ENCODE results near the gene CSF3R.
A peak's percentile ranks its signal among the peaks of the same experiment; 100 is the strongest.
"Not testable (repeated sequence)": the region's sequence is repeated elsewhere in the genome, so short reads cannot be mapped to it uniquely, and the experiment has no call there.

Gene CSF3R

GRCh38 chr1:36512842-36513241, 30.1 kb upstream of the CSF3R start:
- DNase-seq: no peak

DNA sequence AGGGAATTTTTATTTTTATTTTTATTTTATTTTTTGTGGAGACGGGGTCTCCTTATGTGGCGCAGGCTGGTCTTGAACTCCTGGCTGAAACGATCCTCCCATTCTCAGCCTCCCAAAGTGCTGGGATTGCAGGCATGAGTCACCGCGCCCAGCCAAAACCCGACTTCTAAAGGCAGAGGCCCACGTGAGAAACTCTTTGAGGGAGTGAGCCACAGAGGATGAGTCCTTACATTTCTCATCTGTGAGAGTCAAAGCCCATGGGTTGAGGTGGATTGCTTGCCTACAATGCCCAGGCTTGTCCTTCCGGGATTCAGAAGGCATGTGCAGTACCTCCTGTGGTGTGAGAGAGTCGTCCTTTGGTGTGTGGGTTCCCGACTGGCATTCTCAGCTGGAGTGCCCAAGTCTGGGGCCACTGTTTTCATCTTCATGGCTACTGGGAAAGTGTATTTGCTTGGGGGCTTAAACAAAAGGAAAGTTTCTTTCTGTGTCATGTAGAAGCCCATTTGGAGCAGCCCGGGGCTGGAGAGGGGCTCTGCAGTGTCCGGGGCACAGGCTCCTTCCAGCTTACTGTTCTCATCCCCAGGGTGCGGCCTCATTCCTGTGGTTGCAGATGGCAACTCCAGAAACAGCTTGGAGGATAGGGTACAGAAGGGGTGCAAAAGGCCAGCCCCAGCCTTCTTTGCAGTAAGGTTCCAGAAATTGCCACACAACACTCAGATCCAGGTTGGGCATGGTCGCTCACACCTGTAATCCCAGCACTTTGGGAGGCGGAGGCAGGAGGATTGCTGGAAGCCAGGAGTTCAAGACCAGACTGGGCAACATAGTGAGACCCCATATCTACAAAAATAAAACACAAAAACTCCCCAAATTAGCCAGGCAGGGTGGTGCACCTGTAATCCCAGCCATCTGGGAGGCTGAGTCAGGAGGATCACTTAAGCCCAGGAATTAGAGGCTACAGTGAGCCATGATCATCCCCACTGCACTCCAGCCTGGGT, 29.4 kb upstream of the CSF3R start:
- DNase-seq: no peak

GRCh38 chr1:36511220-36511619, 28.5 kb upstream of the CSF3R start:
- not testable (repeated sequence) for DNase-seq

DNA sequence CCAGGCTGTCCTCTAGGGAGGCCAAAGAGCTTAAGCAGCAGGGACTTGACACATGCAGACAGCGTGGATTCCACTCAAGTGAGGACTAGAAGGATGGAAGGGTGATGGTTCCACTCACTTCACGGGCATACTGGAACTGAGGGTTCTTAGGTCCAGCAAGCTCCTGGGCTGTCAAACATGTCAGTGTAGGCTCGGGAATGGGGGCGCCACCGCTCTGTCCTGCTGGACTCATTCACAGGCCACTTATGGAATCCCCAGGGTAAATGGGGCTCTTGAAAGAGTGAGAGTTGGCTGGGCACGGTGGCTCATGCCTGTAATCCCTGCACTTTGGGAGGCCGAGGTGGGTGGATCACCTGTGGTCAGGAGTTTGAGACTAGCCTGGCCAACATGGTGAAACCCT, 27.7 kb upstream of the CSF3R start:
- no peak for DNase-seq

DNA sequence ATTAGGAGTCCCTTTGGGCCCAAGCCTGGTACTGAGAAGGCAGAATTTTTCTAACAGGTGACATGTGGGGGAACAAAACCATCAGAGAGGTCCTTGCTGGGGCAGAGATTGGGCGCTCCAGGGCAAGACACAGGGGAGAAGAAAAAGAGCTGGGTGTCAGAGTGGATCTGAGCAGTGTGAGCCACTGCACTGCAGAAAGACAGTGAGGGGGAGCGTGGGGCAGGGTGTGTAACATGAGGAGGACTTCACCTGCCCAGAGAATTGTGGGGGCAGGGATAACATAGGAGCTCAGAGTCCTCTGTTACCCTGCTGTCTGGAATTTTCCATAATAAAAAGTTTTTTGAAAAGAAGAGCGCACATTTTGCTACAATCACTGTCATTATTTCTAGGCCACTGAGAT, 25.5 kb upstream of the CSF3R start:
- DNase-seq: no peak

DNA sequence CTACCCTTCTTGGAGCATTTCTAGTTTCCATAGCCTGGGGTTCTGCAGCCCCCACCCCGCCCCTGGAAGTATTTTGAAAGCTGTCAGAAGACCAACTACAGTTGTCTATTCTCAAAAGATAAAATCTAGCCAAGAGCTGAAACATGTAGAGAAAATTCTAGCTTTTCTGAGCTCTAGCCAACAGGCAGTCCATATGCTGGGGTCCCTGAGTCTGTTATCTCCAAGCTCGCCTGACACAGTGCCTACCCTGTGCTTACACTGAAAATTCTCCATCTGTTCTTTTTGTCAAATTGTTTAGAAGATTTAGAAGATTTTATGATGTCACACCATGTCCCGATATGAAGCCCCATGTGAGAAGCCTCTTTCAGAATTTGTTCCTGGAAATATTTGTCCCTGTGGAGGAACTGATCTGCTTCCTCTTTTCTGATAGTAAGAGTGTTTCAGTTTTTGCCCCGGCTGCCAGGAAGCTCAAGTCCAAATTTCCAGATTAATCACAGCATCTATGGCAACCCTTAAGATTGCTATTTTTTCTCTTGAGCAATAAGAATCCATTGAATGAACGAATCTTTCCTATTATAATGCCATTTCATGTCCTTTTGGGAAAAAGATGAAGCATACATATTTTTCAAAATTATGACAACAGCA, 23.7 kb upstream of the CSF3R start:
- DNase-seq: no peak

GRCh38 chr1:36503733-36504132, 21.0 kb upstream of the CSF3R start:
- DNase-seq: no peak

GRCh38 chr1:36503159-36503558, 20.4 kb upstream of the CSF3R start:
- DNase-seq: no peak

GRCh38 chr1:36502616-36503015, 19.9 kb upstream of the CSF3R start:
- no peak for DNase-seq

- not testable (repeated sequence) for DNase-seq
Measured at GRCh38 chr1:36501911-36502310, 19.2 kb upstream of the CSF3R start.

DNA sequence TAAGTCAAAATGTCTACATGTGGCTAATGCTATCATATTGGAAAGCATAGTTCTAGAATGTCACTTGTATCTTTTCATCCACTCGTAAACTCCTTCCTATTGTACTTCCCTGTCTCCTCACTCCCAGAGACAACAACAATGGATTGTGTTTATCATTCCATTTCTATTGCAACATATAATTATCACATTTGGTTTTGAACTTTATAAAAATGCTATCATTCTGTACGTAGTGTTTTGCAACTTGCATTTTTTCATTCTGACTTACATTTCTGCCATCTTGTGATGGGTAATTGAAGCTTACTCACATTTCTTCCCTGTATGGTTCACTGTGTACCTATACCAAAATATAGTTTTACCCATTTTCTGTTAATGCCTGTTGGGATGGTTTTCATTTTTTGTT, 14.5 kb upstream of the CSF3R start:
- DNase-seq: no peak

DNA sequence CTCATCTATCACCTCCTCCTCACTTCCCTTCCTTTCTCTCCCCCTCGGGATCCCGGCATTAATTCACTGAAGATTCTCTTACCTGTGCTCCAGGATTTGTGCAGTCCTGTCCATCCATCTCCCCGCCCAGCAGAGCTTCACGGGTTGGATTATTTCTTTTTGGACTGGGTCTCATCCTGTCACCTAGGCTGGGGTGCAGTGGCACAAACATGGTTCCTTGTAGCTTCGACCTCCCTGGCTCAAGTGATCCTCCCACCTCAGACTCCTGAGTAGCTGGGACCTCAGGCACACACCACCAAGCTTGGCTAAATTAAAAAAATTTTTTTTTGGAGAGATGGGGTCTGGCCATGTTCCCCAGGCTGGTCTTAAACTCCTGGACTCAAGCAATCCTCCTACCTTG, 12.3 kb upstream of the CSF3R start:
- DNase-seq: no peak

DNA sequence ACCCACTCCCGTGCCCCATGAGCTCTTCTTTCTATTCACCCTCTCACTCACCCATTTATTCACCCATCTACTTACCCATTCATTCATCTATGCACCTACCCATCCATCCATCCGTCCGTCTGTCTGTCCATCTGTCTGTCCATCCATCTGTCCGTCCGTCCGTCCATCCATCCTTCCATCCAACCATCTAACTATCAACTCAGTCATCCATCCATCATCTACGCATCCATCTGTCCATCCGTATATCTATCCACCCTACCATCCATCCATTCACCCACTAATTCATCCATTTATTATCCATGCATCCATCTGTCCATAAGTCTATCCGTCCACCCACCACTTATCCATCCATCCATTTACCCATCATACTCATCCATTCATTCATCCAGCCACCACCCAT, 10.8 kb upstream of the CSF3R start:
- no peak for DNase-seq

GRCh38 chr1:36492491-36492890, 9.8 kb upstream of the CSF3R start:
- DNase-seq: no peak

- DNase-seq: not testable (repeated sequence)
Measured at GRCh38 chr1:36489258-36490051, 6.7 kb upstream of the CSF3R start.

DNA sequence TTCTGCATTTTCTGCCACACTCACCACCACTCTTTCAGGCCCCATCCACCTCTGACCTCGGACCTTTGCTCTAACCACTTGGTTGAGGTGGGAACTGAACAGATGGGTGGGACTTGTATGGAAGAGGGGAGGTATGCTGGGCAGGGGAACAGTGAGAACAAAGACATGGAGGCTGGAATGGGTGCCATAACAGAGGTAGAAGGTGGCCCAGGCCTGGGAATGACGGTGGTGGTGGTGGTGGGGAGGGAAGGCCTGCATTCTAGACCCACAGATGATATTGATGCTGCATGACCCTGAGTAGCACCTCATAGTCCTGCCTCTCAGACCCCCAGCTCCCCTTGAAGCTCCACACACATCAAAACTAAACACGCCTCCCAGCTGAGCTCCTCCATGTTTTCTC, 5.2 kb upstream of the CSF3R start:
- no peak for DNase-seq

GRCh38 chr1:36487336-36487725, 4.6 kb upstream of the CSF3R start:
- DNase-seq: not testable (repeated sequence)

GRCh38 chr1:36486439-36487335, 4.0 kb upstream of the CSF3R start:
- peak; percentile 16 to 64 for DNase-seq

DNA sequence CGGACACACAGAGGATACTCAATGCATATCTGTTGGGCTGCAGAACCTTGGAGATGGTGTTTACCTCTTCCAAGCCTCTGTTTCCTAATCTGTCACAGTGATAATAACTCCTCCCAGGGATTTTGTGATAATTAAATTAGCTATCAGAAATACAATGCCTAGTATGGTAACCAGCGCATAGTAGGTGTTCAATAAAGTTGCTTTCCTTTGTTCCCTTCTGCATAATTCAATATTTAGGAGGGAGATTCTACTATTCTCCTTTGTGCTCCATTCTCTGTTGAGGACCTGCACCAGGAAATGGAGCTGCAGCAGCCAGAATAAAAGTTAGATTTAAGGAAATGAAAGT, 3.4 kb upstream of the CSF3R start:
- DNase-seq: no peak

DNA sequence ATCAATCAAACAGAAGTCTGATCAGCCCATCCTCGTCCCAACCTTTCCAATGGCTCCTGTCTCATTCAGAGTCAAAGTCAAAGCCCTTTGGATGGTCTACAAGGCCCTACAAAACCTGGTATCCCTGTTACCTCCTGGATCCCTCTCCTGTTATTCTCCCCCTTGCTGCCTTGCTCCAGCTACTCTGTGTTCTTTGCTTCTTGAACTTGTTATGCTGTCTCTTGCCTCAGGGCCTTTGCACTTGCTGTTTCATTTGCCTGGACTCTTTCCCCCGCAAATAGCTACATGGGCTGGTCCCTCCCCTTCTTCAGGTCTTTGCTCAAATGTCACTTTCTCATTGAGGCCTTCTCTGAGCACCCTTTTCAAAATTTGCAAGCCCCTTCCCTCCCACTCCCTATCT, 1.4 kb upstream of the CSF3R start:
- DNase-seq: no peak

DNA sequence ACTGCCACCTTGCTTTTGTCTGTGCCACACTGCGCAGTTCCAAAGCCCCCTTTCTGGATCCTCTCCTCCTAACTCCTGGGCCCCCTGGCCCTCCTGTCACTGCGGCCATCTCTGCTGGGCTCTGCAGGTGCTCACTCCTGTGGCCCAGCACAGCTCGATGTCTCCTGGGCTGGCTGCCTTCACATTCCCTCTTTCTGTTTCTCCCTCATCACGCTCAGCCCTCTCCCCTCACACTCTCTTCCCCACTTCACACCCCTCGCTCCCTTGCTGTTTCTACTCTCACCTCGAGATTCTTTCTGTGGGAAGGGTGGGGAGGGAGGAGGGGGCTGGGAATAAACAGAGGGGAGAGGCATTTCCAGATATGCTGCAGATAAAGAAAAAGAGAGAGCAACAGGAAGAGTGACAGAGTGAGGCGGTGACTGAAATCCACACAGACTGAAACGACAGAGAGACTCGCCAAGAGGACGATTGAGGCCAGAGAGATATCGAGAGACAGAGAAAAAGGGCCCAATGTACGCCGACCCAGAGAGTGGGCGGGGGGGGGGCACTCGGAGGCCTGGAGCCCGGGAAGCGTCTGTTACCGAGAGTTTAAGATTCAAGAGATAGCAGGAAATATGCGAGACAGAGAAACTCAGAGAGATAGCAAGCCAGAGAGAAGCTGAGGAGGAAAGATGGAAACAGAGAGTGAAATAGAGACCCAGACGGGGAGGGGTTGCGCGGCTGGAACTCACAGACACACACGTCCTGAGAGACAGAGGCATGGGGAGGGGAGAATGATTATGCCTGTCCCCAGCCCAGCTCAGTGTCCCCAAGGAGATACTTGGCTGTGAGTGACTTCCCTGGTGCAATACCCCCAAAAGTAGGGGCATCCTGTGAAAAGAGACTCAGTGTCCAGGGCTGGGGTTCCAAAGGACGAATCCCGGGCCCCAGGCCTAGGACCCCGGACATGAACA, 666 bp downstream of the CSF3R start:
- no peak for DNase-seq
